Gastrocnemius medialis (tissue), 4 donors: ENCODE results near the gene RAB9A. TPM values are rescaled to one million over a fixed set of nuclear protein-coding genes. Genes with fewer than 3 reads are reported as not detected.
"Not testable (repeated sequence)": the region's sequence is repeated elsewhere in the genome, so short reads cannot be mapped to it uniquely, and the experiment has no call there.

Experiments used
- ATAC-seq, 2 donors: fragments of 150-250 bp; one replicate each; pipeline ENCODE4 v1.9.1; 2016
- DNase-seq, 2 donors: peaks; one replicate each; pipeline ENCODE4 v3.0.0-alpha.2; 2019
- H3K27ac ChIP-seq, 4 donors: fragments of 200-600 bp; sonication (generic); 1 replicate in 1 of 4; 2 replicates in 3 of 4; pipeline ENCODE4 v1.5.1; 2016 to 2018; ENCODE audit warnings: mild to moderate bottlenecking in 2 of 4, moderate library complexity in 1 of 4
- H3K27me3 ChIP-seq, 3 donors: fragments of 200-600 bp; sonication (generic) in 2 of 3; 1 replicate in 1 of 3; 2 replicates in 2 of 3; pipeline versions ENCODE4 v1.5.1 to v1.6.0; 2016 to 2019; ENCODE audit warnings: mild to moderate bottlenecking in 1 of 3, moderate library complexity in 1 of 3
- H3K36me3 ChIP-seq, 2 donors: fragments of 200-600 bp; sonication (generic) in 1 of 2; one replicate each; pipeline ENCODE4 v1.5.1; 2017 to 2018
- H3K4me1 ChIP-seq, 2 donors: fragments of 200-600 bp; sonication (generic) in 1 of 2; one replicate each; pipeline ENCODE4 v1.5.1; 2016 to 2017; ENCODE audit warnings: mild to moderate bottlenecking in 2 of 2
- H3K4me3 ChIP-seq, 4 donors: fragments of 200-600 bp; sonication (generic) in 3 of 4; 1 replicate in 1 of 4; 2 replicates in 3 of 4; pipeline ENCODE4 v1.5.1; 2016 to 2019; ENCODE audit warnings: mild to moderate bottlenecking in 2 of 4
- H3K9me3 ChIP-seq, 3 donors: fragments of 200-600 bp; sonication (generic) in 2 of 3; 1 replicate in 1 of 3; 2 replicates in 2 of 3; pipeline ENCODE4 v1.5.1; 2016 to 2019
- POLR2A ChIP-seq, 2 donors: fragments of 450-650 bp; IDR thresholded peaks; one replicate each; pipeline ENCODE4 v1.6.1; 2017; ENCODE audit warnings: antibody characterized with exemption in 2 of 2, mild to moderate bottlenecking in 2 of 2, moderate library complexity in 2 of 2
- in situ Hi-C, 4 donors: fragments of 200-750 bp; cut with MboI; loops; one replicate each; pipeline versions ENCODE4 v1.15.0 to v1.8.0; 2017; ENCODE audit warnings: low sequenced_read_pairs in 4 of 4
- intact Hi-C: fragments of 100-400 bp; cut with DNase I; formaldehyde crosslinking; loops from one replicate; pipeline ENCODE4 v1.15.1; 2023; ENCODE audit warnings: low total_unique reads
- total RNA-seq, 4 donors: library from RNA; depleted of rRNA; stranded (reverse); fragments of >200 nt; gene quantifications; one replicate each; pipeline versions ENCODE4 v1.1.0 to v1.2.3, GENCODE V29; 2016
- TF ChIP-seq, protein P1 (sequence below), 5 experiments: fragments of 450-650 bp in 3 of 5; fragments of 200-600 bp in 2 of 5; sonication (generic) in 2 of 5; IDR thresholded peaks in 4 of 5; conservative IDR thresholded peaks in 1 of 5; 1 replicate in 4 of 5; 2 replicates in 1 of 5; pipeline ENCODE4 v1.5.1; 2016 to 2019; ENCODE audit warnings: antibody characterized with exemption in 5 of 5, mild to moderate bottlenecking in 3 of 5, moderate library complexity in 3 of 5

RAB9A gene
- total RNA-seq, 4 donors from 2014 or later: 15.0 to 21.7 (median 18.5) TPM

DNA sequence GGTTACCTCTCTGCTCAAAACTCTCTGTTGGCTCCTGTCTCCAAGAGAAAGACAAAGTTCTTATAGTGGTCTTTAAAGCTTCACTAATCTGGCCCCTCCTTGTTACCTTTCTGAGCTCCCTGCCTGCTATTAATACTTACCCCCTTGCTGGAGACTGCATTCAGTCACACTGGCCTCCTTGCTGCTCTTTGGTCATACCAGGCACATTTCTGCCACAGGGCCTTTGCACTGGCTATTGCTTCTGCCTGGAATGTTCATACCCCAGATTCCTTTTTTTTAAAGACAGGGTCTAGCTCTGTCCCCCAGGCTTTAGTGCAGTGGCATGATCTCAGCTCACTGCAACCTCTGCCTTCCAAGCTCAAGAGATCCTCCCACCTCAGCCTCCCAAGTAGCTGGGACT lies 15.9 kb upstream of the RAB9A start:
- Histone ChIP-seq H3K9me3 (no peaks in the 10 kb centered on the region), H3K27me3 (no peaks in the 10 kb centered on the region), H3K27ac (no peak overlapping the region), H3K4me1 (no peaks in the 10 kb centered on the region), H3K36me3 (no peaks in the 10 kb centered on the region), H3K4me3 (no peak overlapping the region)
- TF ChIP-seq, protein P1, sequence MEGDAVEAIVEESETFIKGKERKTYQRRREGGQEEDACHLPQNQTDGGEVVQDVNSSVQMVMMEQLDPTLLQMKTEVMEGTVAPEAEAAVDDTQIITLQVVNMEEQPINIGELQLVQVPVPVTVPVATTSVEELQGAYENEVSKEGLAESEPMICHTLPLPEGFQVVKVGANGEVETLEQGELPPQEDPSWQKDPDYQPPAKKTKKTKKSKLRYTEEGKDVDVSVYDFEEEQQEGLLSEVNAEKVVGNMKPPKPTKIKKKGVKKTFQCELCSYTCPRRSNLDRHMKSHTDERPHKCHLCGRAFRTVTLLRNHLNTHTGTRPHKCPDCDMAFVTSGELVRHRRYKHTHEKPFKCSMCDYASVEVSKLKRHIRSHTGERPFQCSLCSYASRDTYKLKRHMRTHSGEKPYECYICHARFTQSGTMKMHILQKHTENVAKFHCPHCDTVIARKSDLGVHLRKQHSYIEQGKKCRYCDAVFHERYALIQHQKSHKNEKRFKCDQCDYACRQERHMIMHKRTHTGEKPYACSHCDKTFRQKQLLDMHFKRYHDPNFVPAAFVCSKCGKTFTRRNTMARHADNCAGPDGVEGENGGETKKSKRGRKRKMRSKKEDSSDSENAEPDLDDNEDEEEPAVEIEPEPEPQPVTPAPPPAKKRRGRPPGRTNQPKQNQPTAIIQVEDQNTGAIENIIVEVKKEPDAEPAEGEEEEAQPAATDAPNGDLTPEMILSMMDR (IDR thresholded peaks at IDR 0.05 in 4 of 5, conservative IDR thresholded peaks at IDR 0.05 in 1 of 5): no peak
- no peak for TF ChIP-seq POLR2A (IDR thresholded peaks at IDR 0.05)
- DNase-seq (no peak), ATAC-seq (no peak)
- in situ Hi-C loops (loop anchor here in 1 of 4 donors (25.0 kb wide), 1 partner anchor 364 kb away; the partner anchor contains the start of gene GEMIN8), intact Hi-C loops (no loop called here)

DNA sequence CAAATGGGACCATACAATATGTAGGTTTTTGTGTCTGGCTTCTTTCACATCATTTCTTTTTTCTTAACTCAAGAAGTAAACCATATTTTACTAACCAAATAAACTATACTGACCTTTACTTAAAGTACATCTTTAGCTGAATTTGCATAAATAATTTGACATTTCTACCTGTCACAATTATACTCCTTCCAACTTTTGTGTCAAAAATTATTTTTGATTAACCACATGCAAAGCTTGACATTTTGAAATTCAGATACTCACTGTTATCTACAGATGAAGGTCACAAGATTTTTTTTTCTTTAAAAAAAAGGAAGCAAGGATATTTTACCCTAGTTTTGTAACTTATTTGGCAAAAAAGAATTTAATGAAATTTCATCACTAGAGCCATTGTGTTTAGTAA lies 12.0 kb upstream of the RAB9A start:
- intact Hi-C loops (no loop called here), in situ Hi-C loops (no loop called here)
- Histone ChIP-seq H3K36me3 (no peaks in the 10 kb centered on the region), H3K9me3 (no peaks in the 10 kb centered on the region), H3K4me1 (no peaks in the 10 kb centered on the region), H3K27ac (no peak overlapping the region), H3K4me3 (no peak overlapping the region), H3K27me3 (no peaks in the 10 kb centered on the region)
- ATAC-seq (no peak), DNase-seq (no peak)
- TF ChIP-seq POLR2A (IDR thresholded peaks at IDR 0.05): no peak
- TF ChIP-seq, protein P1 (IDR thresholded peaks at IDR 0.05 in 4 of 5, conservative IDR thresholded peaks at IDR 0.05 in 1 of 5): no peak

DNA sequence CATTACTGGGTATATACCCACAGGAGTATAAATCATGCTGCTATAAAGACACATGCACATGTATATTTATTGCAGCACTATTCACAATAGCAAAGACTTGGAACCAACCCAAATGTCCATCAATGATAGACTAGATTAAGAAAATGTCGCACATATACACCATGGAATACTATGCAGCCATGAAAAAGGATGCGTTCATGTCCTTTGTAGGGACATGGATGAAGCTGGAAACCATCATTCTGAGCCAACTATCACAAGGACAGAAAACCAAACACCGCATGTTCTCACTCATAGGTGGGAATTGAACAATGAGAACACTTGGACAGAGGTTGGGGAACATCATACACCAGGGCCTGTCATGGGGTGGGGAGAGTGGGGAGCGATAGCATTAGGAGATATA lies 9.2 kb upstream of the RAB9A start:
- DNase-seq, H3K27me3 ChIP-seq, H3K27ac ChIP-seq, ATAC-seq, in situ Hi-C loops, intact Hi-C loops, H3K4me3 ChIP-seq, H3K36me3 ChIP-seq, H3K4me1 ChIP-seq, H3K9me3 ChIP-seq: not testable (repeated sequence)

DNA sequence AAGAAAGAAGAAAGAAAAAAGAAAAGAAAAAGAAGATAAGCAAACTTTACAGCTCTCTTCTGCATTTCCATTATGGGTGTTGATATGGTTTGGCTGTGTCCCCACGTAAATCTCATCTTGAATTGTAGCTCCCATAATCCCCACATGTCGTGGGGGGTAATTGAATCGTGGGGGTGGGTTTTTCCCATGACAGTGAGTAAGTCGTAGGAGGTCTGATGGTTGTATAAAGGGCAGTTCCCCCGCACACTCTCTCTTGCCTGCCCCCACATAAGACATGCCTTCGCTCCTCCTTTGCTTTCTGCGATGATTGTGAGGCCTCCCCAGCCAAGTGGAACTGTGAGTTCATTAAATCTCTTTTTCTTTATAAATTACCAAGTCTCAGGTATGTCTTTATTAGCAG lies 7.3 kb upstream of the RAB9A start:
- TF ChIP-seq, protein P1 (IDR thresholded peaks at IDR 0.05 in 4 of 5, conservative IDR thresholded peaks at IDR 0.05 in 1 of 5): no peak
- no peak for TF ChIP-seq POLR2A (IDR thresholded peaks at IDR 0.05)
- DNase-seq (no peak), ATAC-seq (no peak)

DNA sequence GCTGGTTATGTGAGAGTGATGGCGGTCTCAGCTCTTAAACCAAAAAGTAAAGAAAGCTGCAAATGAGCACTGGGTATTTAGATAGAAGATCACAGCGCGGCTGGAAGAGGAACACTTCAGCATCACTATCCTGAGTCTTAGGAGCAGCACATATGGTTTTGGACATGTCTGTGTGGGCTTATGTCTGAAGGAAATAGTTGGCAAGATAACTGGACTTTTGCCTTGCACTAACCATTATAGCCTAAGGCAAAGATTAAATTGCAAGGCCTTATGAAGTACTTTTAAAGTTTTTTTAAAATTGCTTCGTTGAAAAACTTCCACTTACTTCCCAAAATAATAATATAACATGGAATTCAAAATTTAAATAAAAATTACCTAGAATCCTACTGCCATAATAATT lies 4.6 kb upstream of the RAB9A start:
- TF ChIP-seq, protein P1 (IDR thresholded peaks at IDR 0.05 in 4 of 5, conservative IDR thresholded peaks at IDR 0.05 in 1 of 5): no peak
- TF ChIP-seq POLR2A (IDR thresholded peaks at IDR 0.05): no peak
- no peak for ATAC-seq
- in situ Hi-C loops (no loop called here), intact Hi-C loops (no loop called here)
- DNase-seq: no peak
- Histone ChIP-seq H3K36me3 (no peaks in the 10 kb centered on the region), H3K9me3 (no peaks in the 10 kb centered on the region), H3K27ac (no peak overlapping the region), H3K4me3 (no peak overlapping the region), H3K4me1 (no peaks in the 10 kb centered on the region), H3K27me3 (no peaks in the 10 kb centered on the region)

More for the DNA sequence above, 7.3 kb upstream of the RAB9A start:
- Histone ChIP-seq H3K9me3 (no peaks in the 10 kb centered on the region), H3K27me3 (no peaks in the 10 kb centered on the region), H3K36me3 (no peaks in the 10 kb centered on the region), H3K4me1 (no peaks in the 10 kb centered on the region), H3K4me3 (no peak overlapping the region), H3K27ac (no peak overlapping the region)
- intact Hi-C loops (no loop called here), in situ Hi-C loops (no loop called here)
